GM10266 (cell line): ENCODE data around the gene OTOP3.
A peak's percentile ranks its signal among the peaks of the same experiment; 100 is the strongest.
"Not testable (repeated sequence)": the region's sequence is repeated elsewhere in the genome, so short reads cannot be mapped to it uniquely, and the experiment has no call there.

ENCODE experiments used
- DNase-seq: peaks from one replicate; pipeline ENCODE4 v3.0.0; 2012; ENCODE audit errors: extremely low spot score
- TF ChIP-seq, protein P1 (sequence below): IDR thresholded peaks from 2 replicates; pipeline ENCODE4 v1.5.1; 2012; ENCODE audit warnings: mild to moderate bottlenecking, low read depth; ENCODE audit not compliant: control insufficient read depth, insufficient read depth; ENCODE audit errors: missing control alignments

Gene OTOP3

DNA sequence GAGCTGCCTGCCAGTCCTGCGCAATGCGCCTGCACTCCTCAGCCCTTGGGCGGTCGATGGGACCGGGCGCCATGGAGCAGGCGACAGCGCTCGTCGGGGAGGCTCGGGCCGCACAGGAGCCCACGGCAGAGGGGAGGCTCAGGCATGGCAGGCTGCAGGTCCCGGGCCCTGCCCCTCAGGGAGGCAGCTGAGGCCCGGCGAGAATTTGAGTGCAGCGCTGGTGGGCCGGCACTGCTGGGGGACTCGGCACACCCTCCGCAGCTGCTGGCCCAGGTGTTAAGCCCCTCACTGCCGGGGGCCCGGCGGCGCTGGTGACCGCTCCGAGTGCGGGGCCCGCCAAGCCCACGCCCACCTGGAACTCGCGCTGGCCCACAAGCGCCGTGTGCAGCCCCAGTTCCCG is 28.7 kb upstream of the OTOP3 start:
- no peak for DNase-seq
- TF ChIP-seq, protein P1, sequence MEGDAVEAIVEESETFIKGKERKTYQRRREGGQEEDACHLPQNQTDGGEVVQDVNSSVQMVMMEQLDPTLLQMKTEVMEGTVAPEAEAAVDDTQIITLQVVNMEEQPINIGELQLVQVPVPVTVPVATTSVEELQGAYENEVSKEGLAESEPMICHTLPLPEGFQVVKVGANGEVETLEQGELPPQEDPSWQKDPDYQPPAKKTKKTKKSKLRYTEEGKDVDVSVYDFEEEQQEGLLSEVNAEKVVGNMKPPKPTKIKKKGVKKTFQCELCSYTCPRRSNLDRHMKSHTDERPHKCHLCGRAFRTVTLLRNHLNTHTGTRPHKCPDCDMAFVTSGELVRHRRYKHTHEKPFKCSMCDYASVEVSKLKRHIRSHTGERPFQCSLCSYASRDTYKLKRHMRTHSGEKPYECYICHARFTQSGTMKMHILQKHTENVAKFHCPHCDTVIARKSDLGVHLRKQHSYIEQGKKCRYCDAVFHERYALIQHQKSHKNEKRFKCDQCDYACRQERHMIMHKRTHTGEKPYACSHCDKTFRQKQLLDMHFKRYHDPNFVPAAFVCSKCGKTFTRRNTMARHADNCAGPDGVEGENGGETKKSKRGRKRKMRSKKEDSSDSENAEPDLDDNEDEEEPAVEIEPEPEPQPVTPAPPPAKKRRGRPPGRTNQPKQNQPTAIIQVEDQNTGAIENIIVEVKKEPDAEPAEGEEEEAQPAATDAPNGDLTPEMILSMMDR = no peak

DNA sequence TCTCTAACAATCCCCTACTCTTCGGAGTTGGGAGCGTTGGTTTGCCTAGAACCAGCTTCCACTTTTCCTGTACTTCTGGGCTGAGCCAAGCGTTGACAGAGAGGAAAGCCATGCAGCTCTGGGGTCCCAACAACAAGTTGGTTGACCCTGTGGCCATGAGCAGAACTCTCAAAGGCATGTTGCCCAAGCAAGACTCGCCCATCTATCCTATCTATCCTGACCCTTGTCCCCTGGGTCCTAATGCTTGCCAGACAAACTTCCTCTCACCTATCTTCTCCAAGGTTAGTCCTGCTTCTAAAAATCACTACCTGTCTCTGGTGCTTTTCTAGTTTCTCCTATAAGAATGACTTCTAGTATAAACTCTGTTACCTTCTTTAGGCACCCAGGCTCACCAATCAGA is 26.6 kb upstream of the OTOP3 start:
- not testable (repeated sequence) for DNase-seq

DNA sequence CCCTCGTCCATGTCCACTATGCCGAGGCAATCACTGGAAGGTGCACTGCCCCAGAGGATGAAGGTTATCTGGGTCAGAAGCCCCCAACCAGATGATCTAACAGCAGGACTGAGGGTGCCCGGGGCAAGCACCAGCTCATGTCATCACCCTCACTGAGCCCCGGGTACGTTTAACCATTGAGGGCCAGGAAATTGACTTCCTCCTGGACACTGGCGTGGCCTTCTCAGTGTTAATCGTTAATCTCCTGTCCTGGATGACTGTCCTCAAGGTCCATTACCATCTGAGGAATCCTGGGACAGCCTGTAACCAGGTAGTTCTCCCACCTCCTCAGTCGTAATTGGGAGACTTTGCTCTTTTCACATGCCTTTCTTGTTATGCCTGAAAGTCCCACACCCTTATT is 24.3 kb upstream of the OTOP3 start:
- DNase-seq = not testable (repeated sequence)

DNA sequence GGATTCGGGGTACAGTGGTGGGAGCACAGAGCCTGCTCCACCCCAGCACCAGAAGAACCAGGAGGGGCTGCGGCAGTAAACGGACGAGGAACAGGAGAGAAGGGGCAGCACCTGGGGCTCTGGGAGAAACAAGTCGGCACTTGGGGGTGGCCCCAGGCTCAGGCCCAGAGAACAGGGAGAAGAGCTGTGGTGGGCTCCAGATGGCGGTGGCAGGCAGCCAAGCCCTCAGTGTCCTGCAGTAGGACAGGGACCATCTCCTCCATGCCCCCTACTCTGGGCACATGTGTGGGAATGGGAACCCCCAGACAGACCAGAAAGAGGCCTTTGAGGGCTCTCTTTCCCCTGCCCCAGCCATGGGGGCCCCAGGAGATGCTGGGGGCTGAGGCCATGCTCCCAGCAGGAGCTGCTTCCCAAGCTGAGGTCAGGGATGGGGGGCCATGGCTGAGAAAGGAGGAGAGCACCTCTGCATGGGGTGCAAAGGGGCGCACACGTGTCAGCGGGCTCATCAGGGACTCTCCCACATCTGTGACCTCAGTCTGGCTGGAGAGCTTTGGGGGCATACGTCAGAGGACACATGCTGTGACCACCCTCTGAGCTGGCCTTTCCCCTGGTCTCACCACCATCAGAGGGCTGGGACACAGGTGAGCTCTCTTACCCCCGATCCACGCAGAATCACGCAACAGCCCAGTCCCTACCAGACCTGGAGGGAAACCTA is 19.4 kb upstream of the OTOP3 start:
- TF ChIP-seq, protein P1 = no peak
- DNase-seq = no peak

DNA sequence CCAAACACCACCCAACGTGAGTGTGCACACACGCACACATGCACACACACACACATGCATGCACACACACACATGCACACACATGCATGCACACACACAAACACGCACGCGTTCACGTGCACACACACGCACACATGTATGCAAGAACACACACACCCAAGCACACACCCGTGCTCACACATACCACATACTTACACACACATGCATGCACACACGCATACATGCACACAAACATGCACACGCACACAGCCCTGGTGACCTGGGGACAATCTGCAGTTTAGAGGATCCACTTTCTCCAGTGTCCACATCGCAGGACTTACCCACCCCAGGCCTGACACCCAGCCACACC is 18.9 kb upstream of the OTOP3 start:
- TF ChIP-seq, protein P1 = no peak
- DNase-seq = no peak

DNA sequence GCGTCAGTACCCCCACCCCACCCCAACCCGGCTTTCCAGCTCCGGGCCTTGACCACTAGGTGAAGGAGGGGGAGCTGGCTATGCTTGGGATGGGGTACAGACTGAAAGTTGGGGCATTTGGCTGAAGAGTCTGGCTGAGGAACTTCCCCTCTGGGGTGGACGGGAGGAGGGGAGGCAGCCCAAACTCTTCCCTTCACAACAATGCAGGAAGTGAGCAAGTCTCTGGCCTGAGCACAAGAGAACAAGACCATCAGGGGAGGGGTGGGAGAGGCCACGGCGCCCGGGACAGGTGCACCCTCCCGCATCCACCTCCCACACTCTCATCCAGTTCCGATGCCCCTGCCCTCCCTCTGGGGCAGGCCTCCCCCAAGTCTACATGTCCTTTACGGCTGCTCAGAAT is 18.3 kb upstream of the OTOP3 start:
- TF ChIP-seq, protein P1 = no peak
- DNase-seq = no peak

DNA sequence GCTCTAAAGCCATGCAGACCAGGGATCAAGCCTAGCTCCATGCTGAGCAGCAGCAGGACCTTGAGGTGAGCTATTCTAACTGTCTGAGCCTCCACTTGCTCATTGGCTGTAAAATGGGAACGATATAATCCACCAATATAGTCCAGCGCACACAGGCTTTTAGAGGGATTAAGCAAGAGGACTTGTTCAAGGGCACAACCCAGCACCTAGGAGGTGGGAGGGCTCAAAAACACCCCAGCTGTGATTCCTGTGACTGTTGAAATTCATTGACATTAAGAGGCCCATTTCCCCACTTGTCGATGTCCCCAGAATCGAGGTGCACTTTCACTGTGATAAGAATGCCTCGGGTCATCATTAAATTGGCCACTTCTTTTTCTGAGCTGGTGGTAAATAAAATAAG is 16.8 kb upstream of the OTOP3 start:
- no peak for DNase-seq
- TF ChIP-seq, protein P1 = no peak

DNA sequence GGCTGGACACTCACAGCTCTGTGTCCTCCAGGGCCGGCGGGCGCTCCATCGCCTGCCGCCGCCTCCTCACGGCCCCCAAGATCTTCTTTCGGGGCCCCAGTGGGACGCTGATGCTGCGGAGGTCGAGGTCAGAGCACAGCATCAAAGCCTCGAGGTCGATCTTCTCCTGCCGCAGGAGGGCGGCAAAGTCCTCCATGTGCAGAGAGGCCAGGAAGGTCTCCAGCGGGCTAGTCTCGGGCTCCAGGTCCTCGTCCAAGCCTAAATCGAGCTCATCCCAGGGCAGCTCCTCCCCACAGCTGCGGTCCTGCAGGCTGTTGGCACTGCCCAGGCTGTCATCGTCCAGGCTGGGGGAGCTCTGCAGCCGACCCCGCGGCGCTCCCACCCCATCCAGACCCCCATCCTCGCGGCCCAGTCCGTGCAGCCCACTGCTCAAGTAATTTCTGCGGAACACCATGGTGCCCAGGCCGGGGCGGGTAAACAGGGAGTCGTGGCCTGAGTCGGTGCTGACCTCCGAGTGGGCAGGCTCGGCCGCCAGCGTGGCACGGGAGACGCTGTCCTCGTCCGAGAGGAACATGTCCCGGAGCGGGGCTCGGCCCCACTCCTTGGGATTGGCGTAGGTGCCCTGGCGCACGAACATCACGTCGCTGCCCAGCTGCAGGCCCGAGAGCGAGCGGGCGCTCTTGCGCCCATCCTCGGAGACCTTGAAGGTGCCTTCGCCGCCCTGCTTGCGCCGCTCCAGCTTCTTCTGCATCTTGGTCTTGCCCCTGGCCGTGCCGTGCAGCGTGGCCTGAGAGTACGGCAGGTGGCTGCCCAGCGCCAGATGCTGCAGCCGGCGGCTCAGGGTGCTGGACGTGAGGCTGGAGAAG is 16.0 kb upstream of the OTOP3 start:
- DNase-seq = no peak
- TF ChIP-seq, protein P1 = peak; percentile 45
